ENCODE measurements around the gene PPFIA2.
"Not testable (repeated sequence)": the region's sequence is repeated elsewhere in the genome, so short reads cannot be mapped to it uniquely, and the experiment has no call there.

PPFIA2 gene

DNA sequence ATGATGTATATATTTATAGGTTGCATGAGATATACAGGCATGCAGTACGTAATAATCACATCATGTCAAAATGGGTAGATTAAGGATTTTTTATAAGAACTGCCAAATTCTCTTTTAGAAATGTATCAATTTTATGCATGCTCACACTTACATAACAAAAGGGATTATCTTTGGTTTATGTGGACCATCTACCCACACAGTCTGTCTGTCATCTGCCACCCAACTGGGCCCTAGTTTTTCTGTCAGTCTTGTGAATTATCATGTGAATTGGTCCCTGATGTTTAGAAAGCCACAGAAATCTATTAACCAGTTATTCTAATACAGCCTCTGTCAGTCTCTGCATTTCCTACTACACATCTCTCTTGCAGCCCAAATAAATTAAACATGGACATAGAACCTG is 547.8 kb downstream of the PPFIA2 start:
- no peak for DNase-seq (ENCODE audit: low read depth in 2 of 2)

DNA sequence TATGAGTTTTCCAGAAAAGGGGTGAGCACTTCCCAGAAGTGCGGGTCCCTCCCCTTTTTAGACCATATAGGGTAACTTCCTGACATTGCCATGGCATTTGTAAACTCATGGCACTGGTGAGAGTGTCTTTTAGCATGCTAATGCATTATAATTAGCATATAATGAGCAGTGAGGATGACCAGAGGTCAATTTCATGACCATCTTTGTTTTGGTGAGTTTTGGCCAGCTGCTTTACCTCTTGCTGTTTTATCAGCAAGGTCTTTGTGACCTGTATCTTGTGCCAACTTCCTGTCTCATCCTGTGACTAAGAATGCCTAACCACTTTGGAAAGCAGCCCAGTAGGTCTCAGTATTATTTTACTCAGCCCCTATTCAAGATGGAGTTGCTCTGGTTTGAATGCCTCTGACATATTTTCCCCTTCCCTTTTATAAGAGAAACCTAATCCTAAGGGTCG is 549.4 kb downstream of the PPFIA2 start:
- DNase-seq (ENCODE audit: low read depth in 2 of 2) = not testable (repeated sequence)

DNA sequence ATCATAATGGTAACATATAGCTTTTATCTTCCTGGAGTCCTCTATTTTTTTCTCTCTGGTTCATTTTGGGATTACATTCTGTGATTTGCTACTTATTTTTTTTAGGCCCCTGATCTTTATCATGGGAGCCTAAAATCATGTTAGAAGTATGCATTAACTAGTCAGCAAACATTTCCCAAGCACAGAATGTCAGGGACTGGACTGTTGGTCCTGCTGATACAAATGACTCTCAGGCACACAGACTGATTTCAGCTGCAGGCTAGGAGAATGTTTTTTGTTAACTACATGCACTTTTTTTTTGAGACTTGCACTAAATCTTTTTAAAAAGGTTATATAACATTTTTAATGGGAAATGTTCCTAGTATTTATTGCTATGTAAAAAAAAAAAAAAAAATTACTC is 550.1 kb downstream of the PPFIA2 start:
- no peak for DNase-seq (ENCODE audit: low read depth in 2 of 2)

DNA sequence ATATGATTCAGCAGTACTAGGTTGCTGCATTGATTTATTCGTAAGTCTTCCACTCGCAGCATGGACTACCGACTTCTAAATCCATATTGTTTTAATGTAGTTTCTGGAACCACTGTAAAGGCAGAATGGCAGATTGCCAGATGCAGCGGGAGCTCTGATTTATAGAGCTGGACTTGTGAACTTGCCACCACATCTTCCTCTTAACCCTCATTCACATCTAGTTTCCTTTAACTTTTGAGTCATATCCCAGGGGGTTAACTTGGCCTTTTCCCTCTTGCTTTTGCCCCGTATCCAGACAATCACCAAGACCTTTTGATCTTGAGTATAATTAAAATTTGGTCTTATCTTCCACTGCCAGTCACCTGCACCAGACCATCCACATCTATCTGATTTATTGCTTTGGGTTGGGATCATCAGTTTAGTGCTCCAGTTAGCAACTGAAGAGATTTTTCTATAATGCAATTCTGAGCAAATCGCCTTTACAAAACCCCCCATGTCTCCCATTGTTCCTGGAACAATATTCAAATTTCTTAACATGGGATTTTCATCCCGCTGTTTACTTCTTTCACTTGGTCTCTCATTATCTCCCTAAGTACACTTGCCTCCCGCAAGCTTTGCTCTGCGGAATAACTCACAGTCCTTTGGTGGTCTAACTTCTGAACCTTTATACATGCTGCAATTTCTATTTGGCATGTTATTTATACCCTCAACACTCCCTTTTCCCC is 550.8 kb downstream of the PPFIA2 start:
- DNase-seq (ENCODE audit: low read depth in 2 of 2) = no peak
